Renal cortex interstitium (tissue), 11 donors: ENCODE results near the gene CD99L2. TPM values are rescaled to one million over a fixed set of nuclear protein-coding genes. Genes with fewer than 3 reads are reported as not detected.
"Not testable (repeated sequence)": the region's sequence is repeated elsewhere in the genome, so short reads cannot be mapped to it uniquely, and the experiment has no call there.

Experiments
- DNase-seq, 11 donors: peaks; one replicate each; pipeline ENCODE4 v3.0.0-alpha.2; 2013; ENCODE audit warnings: low read depth in 9 of 11, low spot score in 4 of 11; ENCODE audit errors: extremely low read depth in 1 of 11
- polyA plus RNA-seq, 3 donors: library from polyadenylated mRNA; unstranded; fragments of 120-200 nt; gene quantifications; one replicate each; pipeline ENCODE4 v1.2.1, GENCODE V29; 2013; ENCODE audit not compliant: insufficient read length in 3 of 3

Gene CD99L2
- polyA plus RNA-seq, 3 donors = 37.6 to 45.9 (median 39.9) TPM

DNA sequence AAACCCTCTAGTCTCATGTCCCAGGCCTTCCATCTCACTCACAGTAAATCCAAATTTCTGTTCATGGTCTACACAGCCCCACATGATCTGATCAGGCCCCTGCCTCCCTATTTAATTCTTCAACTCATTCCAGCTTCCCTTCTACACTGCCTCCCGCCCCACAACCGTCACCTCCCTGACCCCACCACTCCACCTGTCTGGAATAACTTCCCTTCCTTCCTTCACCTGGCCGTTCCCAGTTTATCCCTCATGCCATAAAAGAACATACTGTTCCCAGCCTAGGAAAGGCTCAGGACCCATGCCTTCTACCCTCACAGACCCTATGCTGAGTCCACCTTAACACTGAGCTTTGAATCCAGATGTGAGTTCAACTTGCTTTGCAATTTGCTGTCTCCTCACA, 6.8 kb upstream of the CD99L2 start:
- no peak for DNase-seq

DNA sequence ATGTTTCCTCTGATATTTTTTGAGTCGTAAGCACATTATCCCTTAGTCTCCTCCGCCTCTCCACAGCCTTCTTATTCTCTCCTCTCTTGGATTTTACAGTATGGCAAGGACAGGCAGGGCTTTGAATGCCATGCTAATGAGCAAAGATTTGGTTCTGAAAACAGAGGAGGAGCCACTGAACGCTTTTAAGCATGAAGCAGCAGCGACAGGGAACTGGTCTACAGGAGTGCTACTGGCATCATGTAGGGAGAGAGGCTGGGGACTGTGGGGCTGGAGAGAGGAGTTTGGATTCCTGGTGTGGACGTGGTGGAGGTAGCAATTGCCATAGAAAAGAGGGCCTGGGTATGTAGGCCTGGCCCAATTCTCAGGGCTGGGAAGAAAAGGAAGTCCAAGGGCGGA, 4.6 kb upstream of the CD99L2 start:
- DNase-seq = no peak

DNA sequence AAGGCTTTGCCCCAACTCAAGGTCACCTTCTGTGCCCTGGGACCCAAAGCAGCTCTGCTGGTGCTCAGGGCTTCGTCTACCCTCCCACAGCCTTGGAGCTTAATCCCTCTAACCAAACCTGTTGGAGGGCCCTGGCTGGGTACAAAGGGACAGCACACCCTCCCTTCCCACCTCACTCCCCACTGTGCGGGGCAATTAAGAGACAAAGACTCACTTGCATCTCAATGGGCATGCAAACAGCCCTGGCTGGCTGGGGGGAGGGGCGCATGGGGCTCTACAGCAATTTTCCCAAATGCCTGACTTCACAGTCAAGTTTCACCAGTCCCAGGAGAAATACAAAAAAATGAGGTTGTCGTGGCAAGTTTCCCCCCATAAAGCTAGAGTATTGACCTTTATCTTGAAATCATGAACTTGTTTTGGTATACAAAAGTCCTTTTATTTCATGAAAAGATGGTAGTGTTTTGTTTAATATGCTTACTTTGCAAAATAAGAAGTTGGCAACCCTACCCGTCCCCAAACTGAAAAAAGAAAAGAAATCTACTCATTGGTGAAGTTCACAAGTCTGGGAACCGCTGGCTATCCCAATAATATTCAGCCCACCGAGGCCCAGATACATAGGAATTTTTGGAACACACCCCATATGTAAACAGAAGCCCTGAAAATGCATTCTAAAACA, 4.1 kb upstream of the CD99L2 start:
- DNase-seq = no peak

GRCh38 chrX:150899191-150899757, 806 bp upstream of the CD99L2 start:
- DNase-seq = peak in 6 of 11 donors; percentile 3 to 23 (median 12)

DNA sequence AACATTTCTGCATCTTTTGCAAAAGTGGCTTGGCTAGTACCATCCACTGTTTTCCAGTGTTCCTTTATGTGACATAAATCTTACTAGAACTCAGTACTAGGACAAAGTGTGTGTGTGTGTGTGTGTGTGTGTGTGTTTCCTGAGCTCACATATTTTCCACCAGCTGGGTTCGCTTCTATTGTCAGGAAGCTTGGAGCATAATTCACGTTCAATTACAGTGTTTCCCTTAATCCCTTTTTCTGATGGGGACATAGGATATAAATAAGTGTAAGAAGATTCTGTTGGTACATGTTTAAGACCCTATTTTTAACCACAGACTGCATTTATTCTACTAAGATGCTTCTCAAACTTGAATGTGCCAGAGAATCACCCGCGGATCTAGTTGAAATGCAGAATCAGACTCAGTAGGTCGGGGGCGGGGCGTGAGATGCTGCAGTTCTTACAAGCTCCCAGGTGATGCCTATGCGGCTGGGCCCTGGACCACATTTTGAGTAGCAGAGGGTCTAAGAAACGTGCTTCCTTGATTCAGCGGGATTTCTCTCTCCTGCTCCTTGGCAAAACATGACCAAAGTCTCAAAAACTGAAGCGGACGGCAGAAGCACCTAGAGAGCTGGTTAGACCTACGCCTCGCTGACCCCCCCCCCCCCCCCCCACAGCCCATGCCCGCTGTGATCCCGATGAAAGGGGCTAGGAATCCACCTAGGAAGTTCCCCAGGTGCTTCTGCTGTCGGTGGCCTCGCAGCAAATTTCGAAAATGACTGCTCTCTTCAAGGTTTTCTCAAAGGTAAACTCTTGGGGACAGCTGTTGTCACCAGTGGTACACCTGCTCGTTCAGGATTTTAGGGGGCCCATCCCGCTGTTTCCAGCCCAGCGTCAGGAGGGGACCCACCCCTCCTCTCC, 797 bp downstream of the CD99L2 start:
- peak in 6 of 11 donors; percentile 9 to 28 (median 14) for DNase-seq

DNA sequence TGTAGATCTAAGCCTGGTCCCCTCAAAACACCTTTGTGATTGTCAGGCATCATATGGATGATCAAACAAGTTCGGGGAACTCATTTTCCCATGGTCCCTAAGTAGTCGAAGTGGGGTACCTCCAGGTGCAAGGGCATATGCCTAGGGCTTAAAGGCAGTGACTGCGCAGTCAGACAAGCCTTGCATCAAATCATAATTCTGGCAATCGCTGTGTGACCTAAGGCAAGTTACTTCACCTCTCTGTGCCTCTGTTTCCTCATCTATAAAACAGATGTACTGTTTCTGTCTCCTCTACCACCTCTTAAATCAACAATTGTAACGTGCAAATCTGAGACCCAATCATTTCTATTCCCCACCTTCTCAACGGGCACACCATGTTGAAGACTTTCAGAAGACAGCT, 1.8 kb downstream of the CD99L2 start:
- DNase-seq = no peak

DNA sequence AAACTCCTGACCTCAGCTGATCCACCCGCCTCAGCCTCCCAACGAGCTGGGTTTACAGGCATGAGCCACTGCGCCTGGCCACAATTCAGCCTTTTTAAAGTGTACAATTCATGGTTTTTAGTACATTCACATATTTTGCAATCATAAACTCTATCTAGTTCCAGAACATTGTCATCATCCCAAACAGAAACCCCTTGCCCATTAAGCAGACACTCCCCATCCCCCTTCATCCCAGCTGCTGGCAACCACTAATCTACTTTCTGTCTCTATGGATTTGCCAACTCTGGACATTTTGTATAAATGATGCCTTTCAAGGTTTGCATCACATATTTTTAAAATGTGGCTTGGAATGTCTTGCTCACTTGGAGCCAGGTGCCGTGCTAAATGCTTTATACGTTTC, 4.5 kb downstream of the CD99L2 start:
- DNase-seq = no peak

DNA sequence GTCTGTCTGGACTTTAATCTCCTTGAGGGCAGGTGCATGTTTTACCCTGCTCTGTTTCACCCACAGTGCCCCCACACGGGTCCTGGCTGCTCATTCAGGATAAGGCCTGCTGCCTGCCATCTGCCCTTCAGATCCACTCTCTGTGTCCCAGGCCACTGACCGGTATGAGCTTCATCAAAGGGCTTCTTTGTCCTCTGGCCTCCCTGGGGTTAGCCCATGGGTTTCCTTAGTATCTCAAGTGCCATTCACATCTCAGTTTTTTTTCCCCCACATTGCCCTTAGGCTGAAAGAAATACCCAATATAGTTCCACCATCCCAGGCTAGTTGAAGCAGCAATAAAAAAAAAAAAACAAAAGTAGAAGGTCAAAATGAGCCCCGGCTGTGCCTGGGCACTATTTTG, 9.3 kb downstream of the CD99L2 start:
- DNase-seq = no peak

GRCh38 chrX:150887906-150888465, 10.5 kb downstream of the CD99L2 start:
- no peak for DNase-seq

GRCh38 chrX:150887268-150887667, 11.2 kb downstream of the CD99L2 start:
- not testable (repeated sequence) for DNase-seq

- no peak for DNase-seq
Measured at GRCh38 chrX:150886381-150886780, 12.1 kb downstream of the CD99L2 start.

- DNase-seq = no peak
Measured at GRCh38 chrX:150880808-150881165, 17.7 kb downstream of the CD99L2 start.

GRCh38 chrX:150879855-150880807, 18.3 kb downstream of the CD99L2 start:
- DNase-seq = no peak

- DNase-seq = not testable (repeated sequence)
Measured at GRCh38 chrX:150875621-150876020, 22.8 kb downstream of the CD99L2 start.

DNA sequence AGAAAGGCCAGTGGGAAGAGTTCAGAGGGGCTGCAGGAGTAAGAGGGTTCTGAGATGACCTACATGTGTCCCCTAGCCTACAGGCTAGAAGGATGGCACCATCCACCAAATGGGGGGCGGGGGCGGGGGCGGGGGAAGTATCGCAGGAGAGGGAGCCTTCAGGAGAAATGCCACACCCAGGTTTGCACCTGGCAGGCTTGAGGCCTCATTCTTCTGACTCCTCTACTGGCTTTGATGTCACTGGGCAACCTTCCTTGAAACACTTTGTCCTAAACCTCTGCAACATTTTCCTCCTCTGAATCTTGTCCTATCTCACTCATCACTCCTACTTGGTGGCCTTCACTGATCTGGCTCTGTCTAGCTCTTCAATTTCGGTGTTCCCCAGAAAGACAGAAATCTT, 24.0 kb downstream of the CD99L2 start:
- DNase-seq = no peak

DNA sequence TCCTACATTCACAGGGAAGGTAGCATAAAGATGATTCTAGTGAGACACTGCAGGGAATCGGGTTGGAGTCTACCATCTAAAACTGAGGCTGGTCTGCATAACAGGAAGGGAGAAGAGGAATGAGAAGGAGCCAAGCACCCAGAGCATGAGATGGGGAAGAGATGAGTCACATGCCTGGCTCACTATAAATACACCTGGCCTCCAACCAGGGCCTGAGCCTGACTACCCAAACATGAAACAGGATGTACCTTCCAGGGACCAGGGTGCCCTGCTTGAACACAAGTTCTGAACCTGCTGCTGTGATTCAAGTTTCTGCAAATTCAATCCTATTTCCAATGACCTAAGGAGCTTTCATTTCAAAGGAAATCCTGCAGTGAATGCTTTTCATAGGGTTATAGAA, 24.9 kb downstream of the CD99L2 start:
- no peak for DNase-seq

GRCh38 chrX:150872773-150873336, 25.6 kb downstream of the CD99L2 start:
- DNase-seq = no peak

- no peak for DNase-seq
Measured at GRCh38 chrX:150871341-150871811, 27.1 kb downstream of the CD99L2 start.
